Stimulated activated CD4-positive, alpha-beta T cell treated with anti-CD3 and anti-CD28 coated beads, Interleukin-1b, Interleukin-23, amount 100 ng/mL, for 24 hours (primary cell): ENCODE results near the gene BHLHE41.

Source experiments
- DNase-seq, 4 experiments: peaks; one replicate each; pipeline ENCODE4 v3.0.0-alpha.2; 2020; ENCODE audit warnings: low read depth in 4 of 4, low spot score in 1 of 4

BHLHE41 gene

GRCh38 chr12:26124446-26125399, at the start of gene BHLHE41:
TSS of gene BHLHE41 (minus strand) at chr12:26125037. CDS start at chr12:26124779, 258 bp downstream.
- no peak for DNase-seq

DNA sequence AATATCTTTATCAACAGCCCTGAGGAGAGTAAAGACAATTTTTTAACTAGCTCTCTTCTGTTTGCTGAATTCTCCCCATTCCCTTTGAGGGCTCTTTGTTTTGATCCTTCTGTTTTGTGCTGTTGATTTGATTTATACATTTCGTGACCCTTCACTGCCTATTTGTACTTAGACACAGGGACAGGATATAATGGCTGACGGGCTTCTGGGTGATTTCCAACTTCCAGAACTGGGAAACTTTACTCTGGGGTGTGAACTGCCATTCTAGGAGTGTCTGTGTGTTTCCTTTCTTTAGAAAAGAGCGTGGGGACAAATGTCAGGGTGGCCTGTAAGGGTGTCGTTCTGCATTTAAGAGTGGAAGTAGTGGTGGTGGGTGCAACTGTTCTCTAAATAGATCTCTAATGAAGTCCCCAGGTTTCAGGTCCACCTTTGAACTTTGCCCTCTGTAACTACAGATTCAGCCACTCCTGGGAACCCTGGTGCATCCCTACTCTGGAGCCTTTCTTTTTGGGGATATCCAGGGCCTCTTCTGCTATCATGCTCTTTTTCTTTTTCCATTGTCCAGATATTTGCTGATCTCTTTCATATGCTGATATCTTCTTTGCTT, 48.2 kb upstream of the BHLHE41 start:
- DNase-seq, result no peak

DNA sequence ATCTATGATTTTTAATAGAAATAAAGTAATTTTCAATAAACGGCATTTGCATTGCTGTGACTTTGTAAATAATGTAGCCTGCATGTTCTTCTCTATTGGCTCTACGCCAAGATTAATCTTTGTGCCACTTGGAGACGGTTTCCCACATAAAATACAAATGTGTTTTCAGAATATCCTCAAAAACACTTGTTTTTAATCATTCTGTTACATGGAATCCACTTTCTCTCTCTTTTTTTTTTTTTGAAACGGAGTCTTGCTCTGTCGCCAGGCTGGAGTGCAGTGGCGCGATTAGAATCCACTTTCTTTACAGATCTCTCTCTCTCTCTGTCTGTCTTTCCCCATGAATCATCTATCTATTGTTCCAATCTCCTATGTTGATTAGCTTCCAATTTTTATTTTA, 47.7 kb upstream of the BHLHE41 start:
- no peak for DNase-seq

- DNase-seq, result no peak
These were observed 47.2 kb upstream of the BHLHE41 start for GRCh38 chr12:26172013-26172412.

DNA sequence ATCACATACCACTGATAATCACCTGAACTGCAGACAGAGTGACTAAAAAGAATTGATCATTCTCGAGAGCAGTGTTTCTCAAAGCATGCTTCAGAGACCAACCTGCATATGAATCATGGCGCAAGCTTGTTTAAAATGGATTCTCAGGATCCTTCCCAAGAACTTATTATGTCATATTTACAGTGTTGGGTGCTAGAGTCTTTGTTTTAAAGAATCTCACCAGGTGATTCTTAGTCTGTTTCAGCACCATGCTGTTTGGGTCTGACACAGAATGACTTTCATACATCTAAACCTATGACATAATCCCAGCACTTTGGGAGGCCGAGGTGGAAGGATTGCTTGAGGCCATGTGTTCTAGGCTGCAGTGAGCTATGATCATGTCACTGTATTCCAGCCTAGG, 39.3 kb upstream of the BHLHE41 start:
- DNase-seq, result no peak

- DNase-seq, result no peak
These were observed 38.1 kb upstream of the BHLHE41 start for GRCh38 chr12:26162905-26163304.

DNA sequence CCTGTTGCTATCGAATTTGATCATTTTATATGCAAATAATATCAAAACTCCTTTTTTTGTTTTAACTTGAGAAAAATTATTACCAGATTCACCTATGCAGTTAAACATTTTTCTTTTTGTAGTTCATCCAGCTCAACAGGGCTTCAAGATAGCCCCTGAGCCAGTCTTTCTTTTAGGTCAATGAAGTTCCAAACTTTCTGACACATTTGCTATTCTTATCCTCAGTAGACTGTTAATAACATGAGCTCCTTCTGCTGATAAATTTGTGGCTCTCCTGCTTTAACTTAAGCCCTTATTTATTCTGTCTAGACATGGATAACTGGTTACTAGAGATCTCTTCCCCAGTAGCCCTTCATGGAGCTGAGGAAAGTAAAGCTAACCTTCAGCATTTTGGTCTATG, 37.3 kb upstream of the BHLHE41 start:
- DNase-seq, result no peak

DNA sequence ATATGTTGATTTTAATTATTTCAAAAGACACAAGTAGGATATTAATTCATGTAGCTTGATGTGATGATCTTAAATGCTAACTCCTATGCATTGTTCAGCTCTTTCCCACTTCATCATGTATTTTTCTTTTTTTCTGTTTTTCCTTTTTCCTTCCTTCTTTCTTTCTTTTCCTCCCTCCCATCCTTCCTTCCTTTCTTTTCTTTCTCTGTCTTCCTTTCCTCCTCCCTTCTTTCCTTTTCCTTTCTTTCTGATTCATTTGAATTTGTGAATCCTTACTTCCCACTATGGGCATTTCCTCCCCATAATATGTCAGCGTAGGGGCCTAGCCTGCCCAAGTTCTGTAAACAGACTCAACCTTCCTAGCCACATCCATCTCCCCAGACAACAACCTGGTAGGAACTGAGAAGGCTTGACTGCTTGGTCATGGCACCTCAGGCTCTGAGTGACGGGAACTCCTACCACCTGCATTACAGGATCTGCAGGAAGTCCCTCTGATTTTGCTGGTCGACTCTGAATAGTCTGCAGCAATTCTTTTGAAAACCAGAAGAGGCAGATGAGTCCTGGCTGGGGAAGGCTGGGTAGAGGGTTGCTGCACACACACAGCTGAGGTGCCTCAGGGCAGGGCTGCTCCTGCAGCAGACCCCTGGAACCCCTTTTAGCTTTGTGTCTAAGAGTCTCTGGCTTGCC, 33.4 kb upstream of the BHLHE41 start:
- DNase-seq, result no peak

GRCh38 chr12:26157001-26157400, 32.2 kb upstream of the BHLHE41 start:
- no peak for DNase-seq

- no peak for DNase-seq
These were observed 31.5 kb upstream of the BHLHE41 start for GRCh38 chr12:26156201-26156871.

DNA sequence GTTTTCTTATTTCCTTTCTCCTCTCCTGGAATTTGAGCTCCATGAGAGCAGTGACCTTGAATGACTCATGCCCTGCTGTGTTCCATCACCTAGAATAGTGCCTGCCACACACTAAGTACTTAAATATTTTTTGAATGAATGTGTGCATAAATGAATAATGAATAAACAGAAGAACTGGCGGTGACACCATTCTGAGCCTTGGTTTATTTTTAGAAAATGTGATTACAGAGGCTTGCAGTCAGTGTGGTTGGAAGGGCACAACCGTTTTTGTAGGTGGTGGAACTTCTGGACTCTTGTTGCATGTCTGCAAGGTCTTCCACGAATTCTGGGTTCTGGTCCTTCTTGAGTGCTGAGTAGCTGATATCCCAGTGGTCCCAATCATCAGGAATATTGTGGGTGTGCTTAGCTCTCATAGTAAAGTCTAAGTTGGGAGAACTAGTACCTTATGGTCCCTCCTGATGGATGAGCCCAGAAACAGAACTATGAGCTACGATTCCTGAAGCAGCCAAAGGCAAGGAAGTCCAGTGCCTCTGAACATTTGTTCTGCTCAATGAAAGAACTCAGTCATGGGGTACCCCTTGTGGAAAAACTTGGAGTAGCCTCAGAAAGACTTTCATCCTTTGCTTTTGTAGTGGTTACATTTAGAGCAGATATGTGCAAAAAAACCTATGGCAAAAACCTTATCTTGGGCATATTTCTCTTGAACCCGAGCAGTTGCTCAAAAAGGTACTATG, 28.8 kb upstream of the BHLHE41 start:
- no peak for DNase-seq

GRCh38 chr12:26152507-26153102, 27.8 kb upstream of the BHLHE41 start:
- no peak for DNase-seq

DNA sequence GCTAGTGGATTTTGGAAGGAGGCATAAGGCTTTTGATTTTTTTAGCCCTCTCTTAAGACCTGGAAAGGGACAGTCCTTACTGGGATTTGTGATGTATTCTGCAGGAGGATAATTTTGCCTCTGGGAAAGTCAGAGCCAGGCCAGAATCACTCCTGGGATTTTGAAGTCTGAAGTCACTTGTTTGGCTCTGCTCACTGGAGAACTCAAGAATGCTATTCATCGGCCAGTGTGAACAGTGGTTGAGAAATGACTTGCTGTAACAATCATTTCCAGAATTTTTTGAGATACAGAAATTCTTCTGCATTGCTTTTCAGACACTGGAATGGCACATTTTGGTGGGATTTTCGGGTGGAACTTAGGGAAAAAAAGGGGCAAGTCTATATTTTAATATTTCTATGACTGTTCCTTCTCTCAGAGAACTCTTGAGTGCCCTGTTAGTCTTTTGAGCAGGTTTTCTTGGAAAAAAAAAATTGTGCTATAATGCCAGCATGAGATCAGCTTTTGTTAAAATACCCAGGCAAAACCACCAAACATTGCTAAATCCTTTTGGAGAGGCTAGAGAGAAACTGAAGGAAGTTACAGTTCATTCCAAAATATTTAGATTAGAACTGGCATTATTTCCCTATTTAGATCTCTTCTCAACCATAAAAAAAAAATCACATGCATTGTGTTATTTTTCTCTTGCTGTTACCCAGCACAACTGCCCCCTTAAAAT, 26.1 kb upstream of the BHLHE41 start:
- no peak for DNase-seq

DNA sequence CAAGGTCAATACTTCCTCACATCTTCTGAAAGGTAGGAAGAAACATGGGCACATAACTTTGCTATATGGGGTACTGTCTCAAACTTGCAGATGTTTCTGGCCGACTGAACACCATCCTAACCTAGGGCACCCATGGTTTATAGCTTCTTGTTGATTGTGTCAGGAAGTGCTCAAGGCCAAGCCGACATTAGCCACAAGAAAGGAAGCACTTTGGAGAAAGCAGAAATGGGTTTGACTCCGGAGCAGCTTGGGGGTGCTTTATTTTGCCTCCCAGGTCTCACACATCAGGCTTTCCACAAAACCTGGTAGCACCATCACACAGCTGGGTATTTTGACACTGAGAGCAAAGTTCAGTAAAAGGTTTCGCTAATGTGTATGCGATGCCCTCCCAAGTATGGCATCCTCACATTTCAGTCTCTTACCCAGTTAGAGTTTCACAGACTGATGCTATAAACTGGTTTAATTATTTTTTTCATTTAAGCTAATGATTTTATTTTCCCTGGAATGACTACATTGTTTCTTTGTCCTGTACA, 25.2 kb upstream of the BHLHE41 start:
- DNase-seq, result no peak

GRCh38 chr12:26148291-26148690, 23.5 kb upstream of the BHLHE41 start:
- DNase-seq, result no peak

DNA sequence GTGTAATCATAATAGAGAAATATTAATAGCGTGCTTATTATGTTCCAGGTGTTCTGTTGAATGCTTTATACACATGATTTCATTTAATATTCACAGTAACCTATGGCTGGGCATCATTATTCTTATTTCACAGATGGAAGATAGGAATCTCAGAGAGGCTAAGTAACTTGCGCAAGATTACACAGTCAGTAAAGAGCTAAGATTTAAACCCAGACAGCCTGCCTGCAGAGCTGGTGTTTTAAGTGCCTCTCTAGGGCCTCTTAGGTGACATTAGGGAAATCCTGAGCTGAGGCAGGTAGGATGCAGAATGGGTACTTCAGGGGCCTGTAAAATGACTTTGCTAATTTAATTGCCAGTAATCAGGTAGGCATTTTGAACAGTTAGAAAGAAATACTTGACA, 18.5 kb upstream of the BHLHE41 start:
- no peak for DNase-seq

DNA sequence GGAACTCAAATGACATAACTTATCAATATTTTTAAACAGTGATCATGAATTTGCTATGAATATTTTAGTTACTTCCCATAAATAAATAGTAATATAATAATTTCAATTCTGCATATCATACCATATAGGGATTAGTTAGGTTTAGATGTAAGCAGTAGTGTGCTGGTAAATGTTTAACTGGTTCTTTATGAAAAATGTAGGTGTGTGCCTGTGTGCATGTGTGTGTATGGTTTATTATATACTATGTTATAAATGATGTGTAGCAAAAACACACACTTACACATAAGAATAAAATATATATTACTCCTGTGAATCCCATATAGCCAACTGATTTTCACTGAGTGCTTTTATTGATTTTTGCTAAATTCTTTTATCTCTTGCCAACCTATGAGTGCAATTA, 14.0 kb upstream of the BHLHE41 start:
- no peak for DNase-seq

- DNase-seq, result no peak
These were observed 11.9 kb upstream of the BHLHE41 start for GRCh38 chr12:26136688-26137087.

DNA sequence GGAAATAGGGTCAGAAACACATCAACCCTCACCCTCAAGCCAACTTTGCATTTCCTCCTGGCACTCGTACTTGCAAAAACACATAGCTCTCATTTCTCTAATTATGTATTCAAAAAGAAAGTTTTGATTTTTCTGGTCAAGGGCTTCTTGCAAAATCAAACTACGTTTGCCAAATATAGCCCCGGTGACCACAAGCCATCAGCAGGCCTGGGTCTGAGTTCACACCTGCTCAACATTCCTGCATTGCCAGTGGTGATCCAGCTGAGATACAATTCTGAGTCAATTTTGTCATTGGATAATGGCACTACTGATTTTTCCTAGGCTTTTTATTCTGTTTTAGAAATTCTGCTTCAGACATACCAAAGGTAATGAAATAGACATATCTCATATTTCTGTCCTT, 10.7 kb upstream of the BHLHE41 start:
- no peak for DNase-seq
